Measurements from ENCODE around the gene TMED7.

The TMED7 gene

GRCh38 chr5:115580941-115581340, 44.9 kb downstream of the TMED7 start:
- no peak for DNase-seq (ENCODE audit: low read depth)

DNA sequence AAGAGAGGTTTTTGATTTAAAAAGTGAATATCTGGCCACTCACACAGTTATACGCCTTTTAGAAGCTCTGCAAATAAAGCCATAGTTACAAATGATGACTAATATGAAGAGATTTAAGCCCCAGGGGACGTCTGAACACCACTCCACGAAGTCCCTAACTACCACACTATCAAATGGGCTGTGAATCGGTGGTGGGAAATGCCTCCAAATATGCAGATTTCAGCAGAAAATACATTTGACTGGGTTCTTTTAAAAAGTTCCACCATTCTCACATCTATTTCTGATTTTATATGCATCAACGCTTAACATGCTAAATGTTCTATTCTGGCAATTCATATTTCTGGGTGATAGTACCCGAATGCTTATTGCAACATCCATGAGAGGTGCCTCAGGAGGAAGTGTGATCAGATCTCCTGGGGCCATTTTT, 46.1 kb downstream of the TMED7 start:
- DNase-seq (ENCODE audit: low read depth): no peak

- no peak for DNase-seq (ENCODE audit: low read depth)
Observed at GRCh38 chr5:115579216-115579615, 46.6 kb downstream of the TMED7 start.

- DNase-seq (ENCODE audit: low read depth): no peak
Observed at GRCh38 chr5:115578657-115579056, 47.2 kb downstream of the TMED7 start.

- no peak for DNase-seq (ENCODE audit: low read depth)
Observed at GRCh38 chr5:115577741-115578140, 48.1 kb downstream of the TMED7 start.

GRCh38 chr5:115577329-115577728, 48.5 kb downstream of the TMED7 start:
- no peak for DNase-seq (ENCODE audit: low read depth)

DNA sequence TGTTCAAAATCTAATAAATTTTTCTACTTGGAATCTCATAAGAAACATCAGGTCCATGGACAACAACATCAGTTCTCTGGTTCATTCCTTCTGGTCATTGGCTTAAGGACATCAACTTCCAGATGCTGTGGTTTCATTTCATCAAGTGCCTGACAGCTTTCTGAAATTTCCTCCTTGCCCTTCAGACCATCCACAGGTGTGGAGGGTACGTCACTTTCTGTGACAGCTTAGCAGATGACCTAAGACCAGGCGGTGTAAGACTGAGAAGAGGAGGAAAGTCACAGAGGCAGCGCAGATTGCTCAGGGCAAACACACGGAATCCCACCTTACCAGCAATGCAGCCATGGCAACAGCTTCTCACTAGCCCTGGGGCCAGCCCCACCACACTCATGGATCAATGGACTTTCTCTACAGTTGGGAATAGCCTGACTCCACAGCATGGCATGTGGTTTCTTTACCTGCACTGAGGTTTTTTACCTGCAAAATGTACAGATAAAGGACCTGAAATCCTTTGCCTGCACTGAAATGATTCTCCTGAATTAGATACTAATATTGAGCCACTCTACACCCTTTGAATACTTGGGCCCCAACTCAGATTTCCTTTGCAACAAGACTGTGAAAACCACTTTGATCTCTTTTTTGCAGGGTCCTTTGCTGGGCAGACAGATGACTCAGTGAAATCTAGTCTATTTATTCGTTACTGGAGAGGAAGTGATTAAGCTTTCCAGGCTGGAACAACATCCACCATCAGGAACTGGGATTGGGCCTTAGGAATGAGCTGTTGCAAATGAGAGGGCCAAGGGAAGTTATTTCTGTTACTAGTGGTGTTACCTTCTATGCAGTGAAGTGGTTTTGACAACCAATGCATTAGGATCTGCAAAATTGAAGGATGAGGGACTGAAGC, 50.4 kb downstream of the TMED7 start:
- no peak for DNase-seq (ENCODE audit: low read depth)

- no peak for DNase-seq (ENCODE audit: low read depth)
Observed at GRCh38 chr5:115573133-115573532, 52.7 kb downstream of the TMED7 start.

DNA sequence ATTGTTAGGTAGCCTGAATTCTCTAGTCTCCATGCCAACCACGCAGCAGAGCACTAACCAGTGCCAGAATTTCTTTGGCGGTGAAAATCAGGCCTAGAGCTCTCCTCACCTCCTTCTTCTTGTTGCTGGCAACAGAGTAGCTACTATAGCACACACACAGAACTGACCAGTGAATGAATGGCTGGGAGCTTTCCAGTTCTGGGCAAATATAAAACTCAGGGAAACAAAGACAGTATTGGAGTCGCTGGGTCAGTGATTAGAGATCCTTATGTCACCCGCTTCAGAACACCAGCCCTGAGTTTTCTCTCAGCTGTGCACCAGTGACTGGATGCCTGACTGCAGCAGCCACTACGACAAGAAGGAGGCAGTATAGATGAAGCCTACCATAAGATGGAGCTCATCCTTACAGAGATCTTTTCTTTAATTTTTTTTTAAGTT, 54.4 kb downstream of the TMED7 start:
- no peak for DNase-seq (ENCODE audit: low read depth)

GRCh38 chr5:115568668-115569067, 57.2 kb downstream of the TMED7 start:
- no peak for DNase-seq (ENCODE audit: low read depth)

DNA sequence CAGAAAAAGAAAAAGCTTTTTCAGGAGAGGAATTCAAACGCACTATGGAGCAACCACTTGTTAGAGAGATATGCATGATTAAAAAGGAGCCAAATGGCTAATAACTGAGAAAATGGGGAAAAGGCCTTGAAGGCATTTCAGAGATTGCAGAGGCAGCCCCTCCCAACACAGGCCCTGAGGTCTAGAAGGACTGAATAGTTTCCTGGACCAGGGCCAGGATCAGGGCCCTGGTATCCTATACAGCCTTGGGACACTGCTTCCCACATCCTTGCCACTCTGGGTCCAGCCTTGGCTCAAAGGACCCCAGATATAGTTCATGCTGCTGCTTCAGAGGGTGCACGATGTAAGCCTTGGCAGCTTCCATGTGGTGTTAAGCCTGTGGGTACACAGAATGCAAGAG, 60.6 kb downstream of the TMED7 start:
- DNase-seq (ENCODE audit: low read depth): no peak
